Measurements from ENCODE around the gene GRAMD4. TPM values are rescaled to one million over a fixed set of nuclear protein-coding genes. Genes with fewer than 3 reads are reported as not detected.

The GRAMD4 gene
- total RNA-seq, 2 experiments from 2014 or later, result 46.9 to 52.4 TPM

DNA sequence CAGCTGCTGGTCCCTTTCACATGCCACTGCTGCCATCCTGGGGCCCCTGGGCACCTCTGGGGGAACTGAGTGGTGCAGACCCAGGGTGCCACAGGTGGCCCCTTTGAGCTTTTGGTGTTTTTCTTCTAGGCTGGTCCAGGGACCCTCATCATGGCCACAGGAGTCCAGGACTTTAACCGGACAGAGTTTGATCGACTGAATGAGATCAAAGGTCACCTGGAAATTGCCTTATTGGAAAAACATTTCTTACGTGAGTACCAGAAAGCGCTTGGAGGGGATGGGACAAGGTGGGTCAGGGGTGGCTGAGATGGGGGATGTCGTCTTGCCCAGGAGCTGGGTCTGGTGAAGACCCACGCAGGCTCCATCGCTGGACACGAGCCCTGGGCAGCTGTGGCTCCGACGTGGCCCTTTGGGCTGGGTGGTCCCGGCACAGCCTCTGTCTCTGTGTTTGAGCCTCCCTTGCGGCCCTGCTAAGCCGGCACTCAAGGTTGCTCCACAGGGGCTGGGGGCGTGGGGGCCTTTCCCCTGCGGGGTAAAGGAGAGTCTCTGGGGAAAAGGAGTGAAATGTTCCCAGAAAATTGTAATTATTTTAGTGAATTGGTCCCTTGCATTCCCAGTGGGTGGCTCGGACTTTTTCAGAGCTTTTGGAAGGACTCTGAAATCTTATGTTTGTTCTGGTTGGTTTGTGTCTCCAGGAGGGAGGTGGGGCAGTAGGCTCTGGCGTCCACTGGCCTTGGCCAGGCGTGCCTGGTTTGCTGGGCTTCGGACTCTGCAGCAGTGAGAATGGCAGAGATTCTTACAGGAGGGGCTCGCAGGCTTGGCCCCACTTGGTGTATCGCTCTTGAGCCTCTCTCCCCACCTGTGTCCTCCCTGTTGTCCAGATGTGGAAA, 17.8 kb downstream of the GRAMD4 start:
- H3K36me3 ChIP-seq (ENCODE audit: insufficient read depth, low read length), result peaks cover 8% of the 10 kb centered on the region; the same call in 1 of the 2 replicates
- no peaks in the 10 kb centered on the region for H3K9me2 ChIP-seq (ENCODE audit: insufficient read depth, low read length)
- no peak overlapping the region for H3K4me2 ChIP-seq (ENCODE audit: low read length)
- POLR2A ChIA-PET, result no interaction called here
- DNase-seq (ENCODE audit: low spot score), result no peak
- no peaks in the 10 kb centered on the region for H3K4me1 ChIP-seq (ENCODE audit: insufficient read depth, low read length, poor library complexity, severe bottlenecking)
- H3K4me3 ChIP-seq (ENCODE audit: low read depth, low read length, poor library complexity, severe bottlenecking), result no peak overlapping the region
- TF ChIP-seq EZH2phosphoT487 (IDR thresholded peaks at IDR 0.05; ENCODE audit: borderline replicate concordance, low read depth, low read length), result no peak
- TF ChIP-seq, protein P1, sequence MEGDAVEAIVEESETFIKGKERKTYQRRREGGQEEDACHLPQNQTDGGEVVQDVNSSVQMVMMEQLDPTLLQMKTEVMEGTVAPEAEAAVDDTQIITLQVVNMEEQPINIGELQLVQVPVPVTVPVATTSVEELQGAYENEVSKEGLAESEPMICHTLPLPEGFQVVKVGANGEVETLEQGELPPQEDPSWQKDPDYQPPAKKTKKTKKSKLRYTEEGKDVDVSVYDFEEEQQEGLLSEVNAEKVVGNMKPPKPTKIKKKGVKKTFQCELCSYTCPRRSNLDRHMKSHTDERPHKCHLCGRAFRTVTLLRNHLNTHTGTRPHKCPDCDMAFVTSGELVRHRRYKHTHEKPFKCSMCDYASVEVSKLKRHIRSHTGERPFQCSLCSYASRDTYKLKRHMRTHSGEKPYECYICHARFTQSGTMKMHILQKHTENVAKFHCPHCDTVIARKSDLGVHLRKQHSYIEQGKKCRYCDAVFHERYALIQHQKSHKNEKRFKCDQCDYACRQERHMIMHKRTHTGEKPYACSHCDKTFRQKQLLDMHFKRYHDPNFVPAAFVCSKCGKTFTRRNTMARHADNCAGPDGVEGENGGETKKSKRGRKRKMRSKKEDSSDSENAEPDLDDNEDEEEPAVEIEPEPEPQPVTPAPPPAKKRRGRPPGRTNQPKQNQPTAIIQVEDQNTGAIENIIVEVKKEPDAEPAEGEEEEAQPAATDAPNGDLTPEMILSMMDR (conservative IDR thresholded peaks at IDR 0.05; ENCODE audit: low read length), result no peak
- no peaks in the 10 kb centered on the region for H3K79me2 ChIP-seq (ENCODE audit: insufficient read depth, low read depth, low read length)
- CTCF ChIA-PET (ENCODE audit: unreplicated experiment), result no interaction called here
- H3K9me3 ChIP-seq (ENCODE audit: low read length), result no peaks in the 10 kb centered on the region
- BruUV-seq (replicated peaks), result no TSS peak
- no peaks in the 10 kb centered on the region for H4K20me1 ChIP-seq (ENCODE audit: insufficient read depth, low read length)
- no peak overlapping the region for H2AFZ ChIP-seq (ENCODE audit: low read length)
- intact Hi-C loops (cut with micrococcal nuclease; ENCODE audit: unreplicated experiment), result no loop called here
- no peak overlapping the region for H3K27ac ChIP-seq (ENCODE audit: low read depth, low read length, poor library complexity, severe bottlenecking)

- H3K4me2 ChIP-seq (ENCODE audit: low read length), result no peak overlapping the region
- H3K27ac ChIP-seq (ENCODE audit: low read depth, low read length, poor library complexity, severe bottlenecking), result no peak overlapping the region
- H3K9me2 ChIP-seq (ENCODE audit: insufficient read depth, low read length), result no peaks in the 10 kb centered on the region
- ChIA-PET POLR2A (no interaction called here), CTCF (ENCODE audit: unreplicated experiment) (no interaction called here)
- no peaks in the 10 kb centered on the region for H3K79me2 ChIP-seq (ENCODE audit: insufficient read depth, low read depth, low read length)
- H4K20me1 ChIP-seq (ENCODE audit: insufficient read depth, low read length), result no peaks in the 10 kb centered on the region
- H3K36me3 ChIP-seq (ENCODE audit: insufficient read depth, low read length), result peaks cover 8% of the 10 kb centered on the region; the same call in 1 of the 2 replicates
- no peak overlapping the region for H3K4me3 ChIP-seq (ENCODE audit: low read depth, low read length, poor library complexity, severe bottlenecking)
- intact Hi-C loops (cut with micrococcal nuclease; ENCODE audit: unreplicated experiment), result no loop called here
- no peak for DNase-seq (ENCODE audit: low spot score)
- H3K4me1 ChIP-seq (ENCODE audit: insufficient read depth, low read length, poor library complexity, severe bottlenecking), result no peaks in the 10 kb centered on the region
- no peaks in the 10 kb centered on the region for H3K9me3 ChIP-seq (ENCODE audit: low read length)
- no TSS peak for BruUV-seq (replicated peaks)
- TF ChIP-seq, protein P1 (conservative IDR thresholded peaks at IDR 0.05; ENCODE audit: low read length), result no peak
- TF ChIP-seq EZH2phosphoT487 (IDR thresholded peaks at IDR 0.05; ENCODE audit: borderline replicate concordance, low read depth, low read length), result no peak
- no peak overlapping the region for H2AFZ ChIP-seq (ENCODE audit: low read length)
Observed at GRCh38 chr22:46638601-46639431, 18.6 kb downstream of the GRAMD4 start.
